Medulla oblongata (tissue), 1 donor: ENCODE data around the gene TTC9C.
"Not testable (repeated sequence)": the region's sequence is repeated elsewhere in the genome, so short reads cannot be mapped to it uniquely, and the experiment has no call there.

Experiments
- DNase-seq: peaks from one replicate; pipeline ENCODE4 v3.0.0-alpha.2; 2015; ENCODE audit errors: extremely low spot score

The TTC9C gene

GRCh38 chr11:62709247-62710000, 18.9 kb upstream of the TTC9C start:
- peak; percentile 98 for DNase-seq

- DNase-seq, result no peak
Measured at GRCh38 chr11:62710001-62710345, 18.3 kb upstream of the TTC9C start.

- DNase-seq, result no peak
Measured at GRCh38 chr11:62712276-62712812, 15.9 kb upstream of the TTC9C start.

- no peak for DNase-seq
Measured at GRCh38 chr11:62712861-62713260, 15.4 kb upstream of the TTC9C start.

- no peak for DNase-seq
Measured at GRCh38 chr11:62713343-62713742, 14.9 kb upstream of the TTC9C start.

GRCh38 chr11:62715150-62716130, 12.8 kb upstream of the TTC9C start:
- DNase-seq, result no peak

- no peak for DNase-seq
Measured at GRCh38 chr11:62716206-62716605, 12.1 kb upstream of the TTC9C start.

- DNase-seq, result no peak
Measured at GRCh38 chr11:62716816-62717215, 11.5 kb upstream of the TTC9C start.

GRCh38 chr11:62719302-62719978, 8.8 kb upstream of the TTC9C start:
- DNase-seq, result no peak

GRCh38 chr11:62721994-62722393, 6.3 kb upstream of the TTC9C start:
- DNase-seq, result no peak

GRCh38 chr11:62724171-62724570, 4.1 kb upstream of the TTC9C start:
- no peak for DNase-seq

GRCh38 chr11:62725646-62726045, 2.6 kb upstream of the TTC9C start:
- no peak for DNase-seq

GRCh38 chr11:62726156-62726914, 2.0 kb upstream of the TTC9C start:
- no peak for DNase-seq

- DNase-seq, result no peak
Measured at GRCh38 chr11:62726915-62727164, 1.4 kb upstream of the TTC9C start.

- peak; percentile 99 for DNase-seq
Measured at GRCh38 chr11:62727165-62727871, 968 bp upstream of the TTC9C start, which contains the start of gene HNRNPUL2. Gene HNRNPUL2, minus strand, starts transcription at chr11:62727457. Its CDS starts 301 bp downstream, at chr11:62727156.

GRCh38 chr11:62727872-62728170, 465 bp upstream of the TTC9C start:
- DNase-seq, result peak; percentile 99

GRCh38 chr11:62730076-62730475, 1.8 kb downstream of the TTC9C start:
- DNase-seq, result not testable (repeated sequence)

- peak; percentile 32 for DNase-seq
Measured at GRCh38 chr11:62732830-62733229, 4.5 kb downstream of the TTC9C start.

- no peak for DNase-seq
Measured at GRCh38 chr11:62737196-62737595, 8.9 kb downstream of the TTC9C start.

- DNase-seq, result peak; percentile 49
Measured at GRCh38 chr11:62747475-62748160, 19.3 kb downstream of the TTC9C start.
